PC-3 (cell line): ENCODE data around the gene RALBP1.

Experiments used
- EZH2phosphoT487 ChIP-seq: fragments of 300-600 bp; sonication (generic); IDR thresholded peaks from 2 replicates; pipeline ENCODE4 v1.6.1; 2018; ENCODE audit warnings: mild to moderate bottlenecking, antibody characterized with exemption, low read length, borderline replicate concordance
- TF ChIP-seq, protein P1 (sequence below): fragments of 300-600 bp; sonication (generic); conservative IDR thresholded peaks from 2 replicates; pipeline ENCODE4 v1.5.1; 2017; ENCODE audit warnings: antibody characterized with exemption, low read depth, mild to moderate bottlenecking, low read length

DNA sequence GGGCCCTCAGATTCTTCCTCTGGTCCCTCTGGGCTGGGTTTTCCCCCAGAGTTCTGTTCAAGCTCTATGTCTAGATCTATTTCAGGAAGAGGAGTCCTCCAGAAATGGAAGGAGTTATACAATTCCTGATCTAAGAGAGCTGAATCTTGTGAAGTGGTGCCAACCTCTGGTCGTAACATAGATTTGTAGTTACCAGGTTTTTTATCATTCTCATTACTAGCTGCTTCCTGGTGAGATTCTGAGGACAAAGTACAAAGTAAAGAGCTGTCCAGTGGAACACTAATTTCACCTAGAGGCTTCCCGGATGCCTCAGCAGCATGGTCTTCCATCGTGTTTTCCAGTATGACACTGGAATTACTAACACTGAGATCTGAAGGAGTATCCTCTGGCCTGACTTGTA is 94.9 kb downstream of the RALBP1 start:
- TF ChIP-seq, protein P1, sequence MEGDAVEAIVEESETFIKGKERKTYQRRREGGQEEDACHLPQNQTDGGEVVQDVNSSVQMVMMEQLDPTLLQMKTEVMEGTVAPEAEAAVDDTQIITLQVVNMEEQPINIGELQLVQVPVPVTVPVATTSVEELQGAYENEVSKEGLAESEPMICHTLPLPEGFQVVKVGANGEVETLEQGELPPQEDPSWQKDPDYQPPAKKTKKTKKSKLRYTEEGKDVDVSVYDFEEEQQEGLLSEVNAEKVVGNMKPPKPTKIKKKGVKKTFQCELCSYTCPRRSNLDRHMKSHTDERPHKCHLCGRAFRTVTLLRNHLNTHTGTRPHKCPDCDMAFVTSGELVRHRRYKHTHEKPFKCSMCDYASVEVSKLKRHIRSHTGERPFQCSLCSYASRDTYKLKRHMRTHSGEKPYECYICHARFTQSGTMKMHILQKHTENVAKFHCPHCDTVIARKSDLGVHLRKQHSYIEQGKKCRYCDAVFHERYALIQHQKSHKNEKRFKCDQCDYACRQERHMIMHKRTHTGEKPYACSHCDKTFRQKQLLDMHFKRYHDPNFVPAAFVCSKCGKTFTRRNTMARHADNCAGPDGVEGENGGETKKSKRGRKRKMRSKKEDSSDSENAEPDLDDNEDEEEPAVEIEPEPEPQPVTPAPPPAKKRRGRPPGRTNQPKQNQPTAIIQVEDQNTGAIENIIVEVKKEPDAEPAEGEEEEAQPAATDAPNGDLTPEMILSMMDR, result no peak
- TF ChIP-seq EZH2phosphoT487, result no peak
